Peyer's patch (tissue), 4 donors: Measurements from ENCODE around the gene STAT4. TPM values are rescaled to one million over a fixed set of nuclear protein-coding genes. Genes with fewer than 3 reads are reported as not detected.
A peak's percentile ranks its signal among the peaks of the same experiment; 100 is the strongest.

Source experiments
- DNase-seq, 3 donors: peaks; one replicate each; pipeline ENCODE4 v3.0.0-alpha.2; 2017 to 2019
- H3K27ac ChIP-seq, 4 donors: fragments of 200-600 bp; sonication (generic); one replicate each; pipeline ENCODE4 v1.5.1; 2016 to 2019
- H3K27me3 ChIP-seq, 2 donors: fragments of 200-600 bp; sonication (generic); one replicate each; pipeline ENCODE4 v1.5.1; 2019
- H3K36me3 ChIP-seq, 3 donors: fragments of 200-600 bp; sonication (generic); one replicate each; pipeline ENCODE4 v1.5.1; 2016 to 2019
- H3K4me1 ChIP-seq, 4 donors: fragments of 200-600 bp; sonication (generic); one replicate each; pipeline ENCODE4 v1.5.1; 2016 to 2019
- H3K4me3 ChIP-seq, 4 donors: fragments of 200-600 bp; sonication (generic); 1 replicate in 3 of 4; 2 replicates in 1 of 4; pipeline ENCODE4 v1.5.1; 2016 to 2019; ENCODE audit warnings: mild to moderate bottlenecking in 1 of 4
- H3K9me3 ChIP-seq, 4 donors: fragments of 200-600 bp; sonication (generic); one replicate each; pipeline ENCODE4 v1.5.1; 2016 to 2019; ENCODE audit warnings: mild to moderate bottlenecking in 1 of 4
- POLR2A ChIP-seq, 2 donors: fragments of 450-650 bp; IDR thresholded peaks; one replicate each; pipeline ENCODE4 v1.5.1; 2017; ENCODE audit warnings: antibody characterized with exemption in 2 of 2, mild to moderate bottlenecking in 2 of 2, moderate library complexity in 2 of 2
- total RNA-seq, 4 donors: library from RNA; depleted of rRNA; stranded (reverse); fragments of >200 nt; gene quantifications; one replicate each; pipeline ENCODE4 v1.1.0, GENCODE V29; 2016
- TF ChIP-seq, protein P1 (sequence below), 6 experiments: fragments of 450-650 bp in 4 of 6; fragments of 200-600 bp in 2 of 6; sonication (generic) in 1 of 6; IDR thresholded peaks; one replicate each; pipeline ENCODE4 v1.5.1; 2017 to 2019; ENCODE audit warnings: antibody characterized with exemption in 6 of 6, mild to moderate bottlenecking in 3 of 6, moderate library complexity in 1 of 6

Gene STAT4
- total RNA-seq, 4 donors from 2014 or later = 5.0 to 18.2 (median 5.9) TPM

DNA sequence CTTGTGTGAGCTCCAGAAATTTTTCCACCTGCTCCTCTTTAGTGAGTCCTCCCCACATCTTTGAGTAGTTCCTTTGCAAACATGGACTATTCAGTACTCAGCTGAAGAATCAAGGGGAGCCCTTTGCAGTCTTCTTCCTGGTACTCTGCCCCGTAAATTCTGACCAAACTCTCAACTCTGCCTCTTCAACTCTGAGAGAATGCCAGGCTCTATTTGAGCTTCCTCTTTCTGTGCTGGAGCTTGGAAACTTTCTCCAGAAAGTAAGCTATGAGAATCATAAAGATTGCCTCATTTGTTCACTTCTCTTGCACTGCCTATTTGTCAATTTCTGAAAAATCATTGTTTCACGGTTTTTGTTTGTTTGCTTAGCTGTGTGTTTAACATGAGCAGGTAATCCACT lies 7.4 kb upstream of the STAT4 start:
- no peak overlapping the region for H3K4me3 ChIP-seq
- no peak for TF ChIP-seq POLR2A (IDR thresholded peaks at IDR 0.05)
- TF ChIP-seq, protein P1, sequence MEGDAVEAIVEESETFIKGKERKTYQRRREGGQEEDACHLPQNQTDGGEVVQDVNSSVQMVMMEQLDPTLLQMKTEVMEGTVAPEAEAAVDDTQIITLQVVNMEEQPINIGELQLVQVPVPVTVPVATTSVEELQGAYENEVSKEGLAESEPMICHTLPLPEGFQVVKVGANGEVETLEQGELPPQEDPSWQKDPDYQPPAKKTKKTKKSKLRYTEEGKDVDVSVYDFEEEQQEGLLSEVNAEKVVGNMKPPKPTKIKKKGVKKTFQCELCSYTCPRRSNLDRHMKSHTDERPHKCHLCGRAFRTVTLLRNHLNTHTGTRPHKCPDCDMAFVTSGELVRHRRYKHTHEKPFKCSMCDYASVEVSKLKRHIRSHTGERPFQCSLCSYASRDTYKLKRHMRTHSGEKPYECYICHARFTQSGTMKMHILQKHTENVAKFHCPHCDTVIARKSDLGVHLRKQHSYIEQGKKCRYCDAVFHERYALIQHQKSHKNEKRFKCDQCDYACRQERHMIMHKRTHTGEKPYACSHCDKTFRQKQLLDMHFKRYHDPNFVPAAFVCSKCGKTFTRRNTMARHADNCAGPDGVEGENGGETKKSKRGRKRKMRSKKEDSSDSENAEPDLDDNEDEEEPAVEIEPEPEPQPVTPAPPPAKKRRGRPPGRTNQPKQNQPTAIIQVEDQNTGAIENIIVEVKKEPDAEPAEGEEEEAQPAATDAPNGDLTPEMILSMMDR (IDR thresholded peaks at IDR 0.05) = no peak
- no peaks in the 10 kb centered on the region for H3K27me3 ChIP-seq
- no peak overlapping the region for H3K27ac ChIP-seq
- DNase-seq = no peak
- no peaks in the 10 kb centered on the region for H3K36me3 ChIP-seq
- no peaks in the 10 kb centered on the region for H3K9me3 ChIP-seq
- H3K4me1 ChIP-seq = no peaks in the 10 kb centered on the region

DNA sequence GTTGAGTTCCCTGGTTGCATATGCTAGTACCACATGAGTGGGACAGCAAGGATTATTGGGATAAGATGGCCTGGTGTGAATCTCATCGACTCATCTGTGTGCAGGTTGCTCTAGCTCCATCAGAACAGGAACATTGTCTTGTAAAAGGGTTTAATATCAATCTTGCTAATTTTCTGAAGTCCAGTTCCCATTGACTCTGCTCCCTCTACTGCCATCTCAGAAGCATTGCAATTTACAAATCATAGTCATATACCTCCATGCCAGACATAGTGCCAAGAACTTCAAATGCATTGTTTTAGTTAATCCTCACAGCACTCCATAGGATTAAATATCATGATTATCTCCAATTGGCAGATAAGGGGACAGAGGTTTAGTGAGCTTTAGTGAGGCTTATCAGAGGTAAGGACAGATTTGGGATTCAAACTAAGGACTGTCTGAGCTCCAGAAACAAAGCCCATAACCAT lies 4.8 kb upstream of the STAT4 start:
- Histone ChIP-seq H3K27me3 (no peaks in the 10 kb centered on the region), H3K4me1 (peaks cover 0 to 7% (median 0%) of the 10 kb centered on the region in 4 donors), H3K27ac (no peak overlapping the region), H3K36me3 (no peaks in the 10 kb centered on the region), H3K4me3 (no peak overlapping the region), H3K9me3 (no peaks in the 10 kb centered on the region)
- DNase-seq = no peak
- no peak for TF ChIP-seq POLR2A (IDR thresholded peaks at IDR 0.05)
- TF ChIP-seq, protein P1 (IDR thresholded peaks at IDR 0.05) = peak in 5 of 6 experiments; percentile 32 to 74 (median 70)

DNA sequence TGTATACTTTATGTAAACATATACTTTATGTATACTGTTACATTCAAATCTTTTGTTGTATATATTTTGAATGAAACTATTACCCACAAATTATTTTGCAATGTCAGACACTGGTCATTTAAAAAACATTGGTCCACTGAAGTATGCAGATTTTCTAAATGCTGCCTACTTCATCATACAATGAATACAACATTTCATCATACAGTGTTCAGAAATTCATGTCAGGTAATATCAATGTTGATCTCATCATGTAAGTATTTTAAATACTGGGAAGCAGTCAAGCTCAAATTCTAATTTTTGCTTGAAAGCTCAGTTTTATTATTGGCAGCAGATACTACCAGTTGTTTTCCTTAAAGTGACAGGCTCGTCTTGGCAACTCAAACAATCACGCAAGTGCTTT lies 2.9 kb upstream of the STAT4 start:
- H3K36me3 ChIP-seq = no peaks in the 10 kb centered on the region
- DNase-seq = no peak
- TF ChIP-seq, protein P1 (IDR thresholded peaks at IDR 0.05) = no peak
- TF ChIP-seq POLR2A (IDR thresholded peaks at IDR 0.05) = no peak

DNA sequence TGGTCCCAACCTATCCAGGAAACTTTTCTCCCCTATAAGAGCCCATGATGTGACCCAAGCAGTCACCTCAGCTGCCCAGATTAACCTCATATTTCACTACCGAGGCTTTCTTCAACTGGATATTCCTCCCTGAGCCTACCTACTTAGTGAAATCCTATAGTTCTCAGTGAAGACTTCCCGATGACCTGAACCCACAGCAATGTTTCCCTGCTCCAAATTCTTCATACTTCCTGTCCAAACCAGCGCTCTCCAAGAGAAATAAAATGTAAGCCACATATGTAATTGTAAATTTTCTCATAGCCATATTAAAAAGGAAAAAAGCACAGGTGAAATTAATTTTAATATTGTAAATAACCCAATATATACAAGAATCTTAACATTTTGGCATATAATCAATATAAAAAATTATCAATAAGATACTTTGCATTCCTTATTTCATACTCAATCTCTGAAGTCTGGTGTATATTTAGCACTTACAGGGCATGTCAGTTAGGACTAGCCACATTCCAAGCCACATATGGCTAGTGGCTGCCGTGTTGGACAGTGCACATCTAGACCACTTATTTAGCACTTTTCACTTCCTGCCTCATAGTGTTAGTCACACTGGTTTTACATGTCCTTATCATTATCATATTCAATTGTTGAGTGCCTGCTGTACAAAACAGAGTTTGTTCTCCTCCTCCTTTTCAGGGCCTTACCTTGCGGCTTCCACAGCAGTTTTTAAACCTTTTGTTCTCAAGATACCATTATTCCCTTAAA lies 1.9 kb upstream of the STAT4 start:
- Histone ChIP-seq H3K27me3 (no peaks in the 10 kb centered on the region), H3K4me3 (no peak overlapping the region), H3K27ac (peak overlapping the region in 1 of 4 donors; percentile 41), H3K36me3 (no peaks in the 10 kb centered on the region), H3K9me3 (no peaks in the 10 kb centered on the region), H3K4me1 (peaks cover 0 to 7% (median 0%) of the 10 kb centered on the region in 4 donors)
- TF ChIP-seq, protein P1 (IDR thresholded peaks at IDR 0.05) = no peak
- DNase-seq = no peak

More for the DNA sequence above, 2.9 kb upstream of the STAT4 start:
- no peak overlapping the region for H3K27ac ChIP-seq
- no peaks in the 10 kb centered on the region for H3K27me3 ChIP-seq
- H3K4me3 ChIP-seq = no peak overlapping the region
- no peaks in the 10 kb centered on the region for H3K9me3 ChIP-seq
- peaks cover 0 to 7% (median 0%) of the 10 kb centered on the region in 4 donors for H3K4me1 ChIP-seq

DNA sequence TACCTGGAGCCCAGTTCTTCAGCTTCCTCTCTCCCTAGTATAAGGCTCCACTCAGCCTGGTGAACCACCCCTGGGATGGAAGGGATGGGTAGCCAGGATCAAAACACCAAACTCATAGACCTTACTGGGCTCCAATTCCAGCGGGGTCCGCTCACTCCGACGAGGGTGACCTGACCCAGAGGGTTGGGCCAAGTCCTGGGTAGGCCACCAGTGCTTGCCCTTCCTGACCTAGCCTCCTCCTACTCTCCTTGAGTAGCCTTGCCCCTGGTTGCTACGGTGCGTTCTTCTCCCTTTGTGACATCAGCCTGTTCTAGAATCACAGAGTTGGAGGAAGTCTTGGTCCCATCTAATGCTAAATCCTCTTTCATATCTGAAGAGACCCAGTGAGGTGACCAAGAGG lies 537 bp upstream of the STAT4 start:
- H3K36me3 ChIP-seq = no peaks in the 10 kb centered on the region
- DNase-seq = no peak
- H3K27ac ChIP-seq = peak overlapping the region; percentile 75 to 88 (median 79)
- no peaks in the 10 kb centered on the region for H3K27me3 ChIP-seq
- TF ChIP-seq, protein P1 (IDR thresholded peaks at IDR 0.05) = no peak
- no peak for TF ChIP-seq POLR2A (IDR thresholded peaks at IDR 0.05)
- peaks cover 0 to 7% (median 0%) of the 10 kb centered on the region in 4 donors for H3K4me1 ChIP-seq
- no peaks in the 10 kb centered on the region for H3K9me3 ChIP-seq
- H3K4me3 ChIP-seq = peak overlapping the region; percentile 45 to 69 (median 55)
